NCI-H510A (cell line): ENCODE data around the gene NSD2.
"Not testable (repeated sequence)": the region's sequence is repeated elsewhere in the genome, so short reads cannot be mapped to it uniquely, and the experiment has no call there.

Experiments
- DNase-seq: peaks from one replicate; lab custom pipeline; 2025; lab: John Stamatoyannopoulos, UW

NSD2 gene

GRCh38 chr4:1870578-1871443 lies at the start of gene NSD2:
Gene NSD2, plus strand, starts transcription at chr4:1871393. Its CDS starts 29,262 bp downstream, at chr4:1900655.
- peak; percentile 94 for DNase-seq

- DNase-seq = no peak
Observed at GRCh38 chr4:1821679-1822567, 49.3 kb upstream of the NSD2 start.

GRCh38 chr4:1822568-1823544 lies 48.3 kb upstream of the NSD2 start:
- DNase-seq = no peak

GRCh38 chr4:1823545-1823932 lies 47.7 kb upstream of the NSD2 start:
- DNase-seq = no peak

- DNase-seq = no peak
Observed at GRCh38 chr4:1824746-1825145, 46.4 kb upstream of the NSD2 start.

GRCh38 chr4:1825326-1825725 lies 45.9 kb upstream of the NSD2 start:
- DNase-seq = no peak

GRCh38 chr4:1826531-1827350 lies 44.5 kb upstream of the NSD2 start:
- no peak for DNase-seq

GRCh38 chr4:1830234-1830633 lies 41.0 kb upstream of the NSD2 start:
- DNase-seq = no peak

- no peak for DNase-seq
Observed at GRCh38 chr4:1830642-1831228, 40.5 kb upstream of the NSD2 start.

GRCh38 chr4:1831331-1831730 lies 39.9 kb upstream of the NSD2 start:
- DNase-seq = no peak

- no peak for DNase-seq
Observed at GRCh38 chr4:1832690-1833089, 38.5 kb upstream of the NSD2 start.

- DNase-seq = no peak
Observed at GRCh38 chr4:1833307-1834046, 37.7 kb upstream of the NSD2 start.

GRCh38 chr4:1834047-1834775 lies 37.0 kb upstream of the NSD2 start:
- no peak for DNase-seq

GRCh38 chr4:1835836-1836235 lies 35.4 kb upstream of the NSD2 start:
- not testable (repeated sequence) for DNase-seq

- no peak for DNase-seq
Observed at GRCh38 chr4:1836650-1837049, 34.5 kb upstream of the NSD2 start.

GRCh38 chr4:1837069-1837468 lies 34.1 kb upstream of the NSD2 start:
- DNase-seq = no peak

GRCh38 chr4:1839282-1839681 lies 31.9 kb upstream of the NSD2 start:
- no peak for DNase-seq

- no peak for DNase-seq
Observed at GRCh38 chr4:1841201-1841886, 29.8 kb upstream of the NSD2 start.

- no peak for DNase-seq
Observed at GRCh38 chr4:1841887-1842210, 29.3 kb upstream of the NSD2 start.
